Ovary (tissue), 3 donors: Measurements from ENCODE around the gene STH.

ENCODE experiments used
- POLR2A ChIP-seq: fragments of 450-650 bp; IDR thresholded peaks from one replicate; pipeline ENCODE4 v1.6.1; 2017; ENCODE audit warnings: antibody characterized with exemption, mild to moderate bottlenecking, moderate library complexity
- TF ChIP-seq, protein P1 (sequence below), 3 donors: fragments of 450-650 bp in 2 of 3; fragments of 200-600 bp in 1 of 3; IDR thresholded peaks; one replicate each; pipeline versions ENCODE4 v1.5.1 to v1.8.0; 2016 to 2022; ENCODE audit warnings: antibody characterized with exemption in 3 of 3, mild to moderate bottlenecking in 1 of 3
- donor health status: DM: no; HTN: no; CAD: no.

DNA sequence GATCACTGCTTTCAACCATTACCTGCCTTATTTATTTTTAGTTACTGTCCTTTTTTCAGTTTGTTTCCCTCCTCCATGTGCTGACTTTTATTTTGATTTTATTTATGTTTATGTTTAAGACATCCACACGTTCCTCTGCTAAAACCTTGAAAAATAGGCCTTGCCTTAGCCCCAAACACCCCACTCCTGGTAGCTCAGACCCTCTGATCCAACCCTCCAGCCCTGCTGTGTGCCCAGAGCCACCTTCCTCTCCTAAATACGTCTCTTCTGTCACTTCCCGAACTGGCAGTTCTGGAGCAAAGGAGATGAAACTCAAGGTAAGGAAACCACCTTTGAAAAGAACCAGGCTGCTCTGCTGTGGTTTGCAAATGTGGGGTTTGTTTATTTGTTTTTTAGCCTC lies 9.3 kb upstream of the STH start:
- TF ChIP-seq, protein P1, sequence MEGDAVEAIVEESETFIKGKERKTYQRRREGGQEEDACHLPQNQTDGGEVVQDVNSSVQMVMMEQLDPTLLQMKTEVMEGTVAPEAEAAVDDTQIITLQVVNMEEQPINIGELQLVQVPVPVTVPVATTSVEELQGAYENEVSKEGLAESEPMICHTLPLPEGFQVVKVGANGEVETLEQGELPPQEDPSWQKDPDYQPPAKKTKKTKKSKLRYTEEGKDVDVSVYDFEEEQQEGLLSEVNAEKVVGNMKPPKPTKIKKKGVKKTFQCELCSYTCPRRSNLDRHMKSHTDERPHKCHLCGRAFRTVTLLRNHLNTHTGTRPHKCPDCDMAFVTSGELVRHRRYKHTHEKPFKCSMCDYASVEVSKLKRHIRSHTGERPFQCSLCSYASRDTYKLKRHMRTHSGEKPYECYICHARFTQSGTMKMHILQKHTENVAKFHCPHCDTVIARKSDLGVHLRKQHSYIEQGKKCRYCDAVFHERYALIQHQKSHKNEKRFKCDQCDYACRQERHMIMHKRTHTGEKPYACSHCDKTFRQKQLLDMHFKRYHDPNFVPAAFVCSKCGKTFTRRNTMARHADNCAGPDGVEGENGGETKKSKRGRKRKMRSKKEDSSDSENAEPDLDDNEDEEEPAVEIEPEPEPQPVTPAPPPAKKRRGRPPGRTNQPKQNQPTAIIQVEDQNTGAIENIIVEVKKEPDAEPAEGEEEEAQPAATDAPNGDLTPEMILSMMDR (IDR thresholded peaks at IDR 0.05) = no peak
- no peak for TF ChIP-seq POLR2A
